Liver (tissue), 9 donors: ENCODE measurements around the gene PPP1R12A. TPM values are rescaled to one million over a fixed set of nuclear protein-coding genes. Genes with fewer than 3 reads are reported as not detected.
A peak's percentile ranks its signal among the peaks of the same experiment; 100 is the strongest.

Source experiments
- DNase-seq: peaks from one replicate; pipeline ENCODE4 v3.0.0-alpha.2; 2017; ENCODE audit warnings: low spot score
- H3K27ac ChIP-seq, 2 donors: one replicate each; pipeline ENCODE4 v1.7.0; 2013; ENCODE audit warnings: inconsistent platforms in 2 of 2, low read length in 2 of 2, control low read depth in 1 of 2, low read depth in 1 of 2, mild to moderate bottlenecking in 1 of 2
- H3K27me3 ChIP-seq, 4 donors: one replicate each; pipeline versions ENCODE4 v1.6.1 to v1.7.0; 2013; ENCODE audit warnings: low read length in 3 of 4, inconsistent platforms in 1 of 4, mild to moderate bottlenecking in 1 of 4, moderate library complexity in 1 of 4; ENCODE audit not compliant: control insufficient read depth in 4 of 4, insufficient read depth in 4 of 4
- H3K36me3 ChIP-seq, 4 donors: one replicate each; pipeline versions ENCODE4 v1.6.1 to v1.7.0; 2013; ENCODE audit warnings: low read length in 3 of 4, mild to moderate bottlenecking in 3 of 4, low read depth in 1 of 4, moderate library complexity in 1 of 4; ENCODE audit not compliant: control insufficient read depth in 4 of 4, insufficient read depth in 3 of 4
- H3K4me1 ChIP-seq, 4 donors: one replicate each; pipeline versions ENCODE4 v1.6.1 to v1.7.0; 2013; ENCODE audit warnings: low read length in 3 of 4, mild to moderate bottlenecking in 3 of 4, moderate library complexity in 1 of 4; ENCODE audit not compliant: control insufficient read depth in 4 of 4, insufficient read depth in 4 of 4
- H3K4me3 ChIP-seq, 3 donors: one replicate each; pipeline versions ENCODE4 v1.6.1 to v1.7.0; 2013; ENCODE audit warnings: low read length in 3 of 3, control low read depth in 1 of 3, low read depth in 1 of 3, mild to moderate bottlenecking in 1 of 3
- H3K9ac ChIP-seq, 2 donors: one replicate each; pipeline ENCODE4 v1.7.0; 2013; ENCODE audit warnings: low read length in 2 of 2, mild to moderate bottlenecking in 2 of 2, moderate library complexity in 2 of 2, control low read depth in 1 of 2, low read depth in 1 of 2
- H3K9me3 ChIP-seq, 4 donors: one replicate each; pipeline versions ENCODE4 v1.6.1 to v1.7.0; 2013; ENCODE audit warnings: low read length in 3 of 4; ENCODE audit not compliant: control insufficient read depth in 4 of 4
- FOXA1 ChIP-seq: IDR thresholded peaks from 2 replicates; pipeline ENCODE4 v1.6.1; 2016; ENCODE audit warnings: antibody characterized with exemption
- FOXA2 ChIP-seq: IDR thresholded peaks from 2 replicates; pipeline ENCODE4 v1.6.1; 2016; ENCODE audit warnings: antibody characterized with exemption
- GABPA ChIP-seq, 2 donors: IDR thresholded peaks in 1 of 2; conservative IDR thresholded peaks in 1 of 2; 2 replicates each; pipeline ENCODE4 v1.6.1; 2016; ENCODE audit warnings: antibody characterized with exemption in 2 of 2, mild to moderate bottlenecking in 1 of 2, moderate library complexity in 1 of 2
- HNF4A ChIP-seq, 2 donors: conservative IDR thresholded peaks; 2 replicates each; pipeline ENCODE4 v1.6.1; 2016; ENCODE audit warnings: antibody characterized with exemption in 2 of 2, mild to moderate bottlenecking in 2 of 2
- HNF4G ChIP-seq: IDR thresholded peaks from 2 replicates; pipeline ENCODE4 v1.6.1; 2016; ENCODE audit warnings: antibody characterized with exemption
- JUND ChIP-seq, 2 donors: IDR thresholded peaks; 2 replicates each; pipeline ENCODE4 v1.6.1; 2016; ENCODE audit warnings: antibody characterized with exemption in 2 of 2
- NR2F2 ChIP-seq: IDR thresholded peaks from 2 replicates; pipeline ENCODE4 v1.6.1; 2016; ENCODE audit warnings: antibody characterized with exemption
- RAD21 ChIP-seq, 2 donors: IDR thresholded peaks; 2 replicates each; pipeline ENCODE4 v1.6.1; 2016; ENCODE audit warnings: antibody characterized with exemption in 2 of 2, mild to moderate bottlenecking in 2 of 2
- RXRA ChIP-seq, 2 donors: IDR thresholded peaks; 2 replicates each; pipeline ENCODE4 v1.6.1; 2017 to 2018; ENCODE audit warnings: antibody characterized with exemption in 2 of 2, mild to moderate bottlenecking in 1 of 2
- SP1 ChIP-seq: IDR thresholded peaks from 2 replicates; pipeline ENCODE4 v1.6.1; 2018; ENCODE audit warnings: antibody characterized with exemption, mild to moderate bottlenecking
- TAF1 ChIP-seq: conservative IDR thresholded peaks from 2 replicates; pipeline ENCODE4 v1.6.1; 2016; ENCODE audit warnings: antibody characterized with exemption, mild to moderate bottlenecking
- YY1 ChIP-seq: IDR thresholded peaks from 2 replicates; pipeline ENCODE4 v1.6.1; 2016; ENCODE audit warnings: antibody characterized with exemption, mild to moderate bottlenecking
- WGBS: extraction: QIAGEN DNeasy Blood & Tissue Kit; methylation state at CpG from one replicate; pipeline ENCODE4 v1.1.7; 2013; 5-methylcytosine and 5-hydroxymethylcytosine counted together
- polyA plus RNA-seq, 2 donors: library from polyadenylated mRNA; stranded (reverse) in 1 of 2; unstranded in 1 of 2; fragments of 200-250 nt in 1 of 2; fragments of >200 nt in 1 of 2; fragmentation: Nextera tagmentation in 1 of 2; extraction: Ambion mirVana in 1 of 2; gene quantifications; one replicate each; pipeline versions ENCODE4 v1.2.1 to v1.2.3, GENCODE V29; 2013 to 2015
- total RNA-seq, 2 donors: library from RNA; depleted of rRNA; stranded (reverse); fragments of >200 nt; gene quantifications; one replicate each; pipeline ENCODE4 v1.2.3, GENCODE V29; 2014
- TF ChIP-seq, protein P1 (sequence below): IDR thresholded peaks from 2 replicates; pipeline ENCODE4 v1.6.1; 2016; ENCODE audit warnings: antibody characterized with exemption
- TF ChIP-seq, protein P2 (sequence below): IDR thresholded peaks from 2 replicates; pipeline ENCODE4 v1.6.1; 2016; ENCODE audit warnings: antibody characterized with exemption
- TF ChIP-seq, protein P3 (sequence below): IDR thresholded peaks from 2 replicates; pipeline ENCODE4 v1.6.1; 2016; ENCODE audit warnings: antibody characterized with exemption
- TF ChIP-seq, protein P4 (sequence below): IDR thresholded peaks from 2 replicates; pipeline ENCODE4 v1.6.1; 2016; ENCODE audit warnings: antibody characterized with exemption, mild to moderate bottlenecking
- TF ChIP-seq, protein P5 (sequence below): fragments of 150-350 bp; IDR thresholded peaks from 2 replicates; pipeline ENCODE4 v1.5.1; 2017; ENCODE audit warnings: improper control_type of control experiment, low read depth, low read length; ENCODE audit not compliant: missing input control
- donor health status: healthy.
- donor health status: healthy.
- donor health status: healthy.
- donor health status: healthy.
- donor health status: healthy.

PPP1R12A gene
- total and polyA plus RNA-seq, 4 donors: 5.1 to 41.6 (median 27.8) TPM

DNA sequence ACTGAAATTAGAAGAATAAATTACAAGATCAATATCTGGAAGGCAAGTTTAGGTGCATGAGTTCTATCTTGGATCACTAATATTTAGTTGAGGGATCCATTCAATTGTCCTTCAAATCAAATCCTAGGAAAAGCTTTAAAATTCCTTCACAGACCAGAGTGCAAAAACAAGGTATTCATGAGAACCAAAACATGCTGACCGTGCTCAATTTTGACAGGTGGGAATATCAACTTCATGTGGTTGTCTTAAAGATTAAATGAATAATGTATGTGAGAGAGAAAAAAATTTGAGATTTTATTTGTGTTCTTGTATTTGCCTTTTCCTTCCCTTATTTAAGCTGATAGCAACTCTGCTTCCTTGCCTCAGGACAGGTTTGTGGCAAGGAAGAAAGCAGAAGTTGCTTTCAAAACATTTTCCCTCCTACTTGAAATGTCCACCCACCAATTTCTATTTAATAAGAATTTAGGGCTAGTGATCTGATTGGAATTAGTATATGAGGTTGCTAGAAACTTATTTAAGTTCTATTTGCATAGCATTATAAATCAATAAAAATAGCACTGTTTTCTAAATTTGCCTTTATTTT is 4.9 kb upstream of the PPP1R12A start (continued):
- TF ChIP-seq SP1 (no peak), TAF1 (no peak)

DNA sequence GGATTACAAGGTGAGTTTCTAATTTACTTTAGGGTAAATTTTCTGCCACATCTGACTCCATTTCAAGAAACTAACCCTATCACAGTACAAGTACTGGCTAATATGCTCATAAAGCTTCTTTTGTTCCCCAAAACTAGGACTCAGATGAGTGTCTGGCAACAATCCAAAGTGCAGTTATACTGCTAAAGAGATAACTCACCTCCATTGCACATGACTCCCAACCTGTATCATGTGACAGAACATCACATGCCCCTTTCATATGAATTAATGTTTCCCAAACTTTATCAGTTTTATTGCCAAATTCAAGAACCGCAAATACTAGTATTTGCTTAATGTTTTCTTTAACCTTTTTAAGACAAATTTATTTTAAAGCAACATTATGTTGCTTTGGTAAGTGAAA is 3.9 kb upstream of the PPP1R12A start:
- no peaks in the 10 kb centered on the region for H3K36me3 ChIP-seq
- TF ChIP-seq, protein P1, sequence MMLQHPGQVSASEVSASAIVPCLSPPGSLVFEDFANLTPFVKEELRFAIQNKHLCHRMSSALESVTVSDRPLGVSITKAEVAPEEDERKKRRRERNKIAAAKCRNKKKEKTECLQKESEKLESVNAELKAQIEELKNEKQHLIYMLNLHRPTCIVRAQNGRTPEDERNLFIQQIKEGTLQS: no peak
- TF ChIP-seq HNF4G (no peak), RXRA (IDR thresholded peaks at IDR 0.05) (no peak), RAD21 (IDR thresholded peaks at IDR 0.05) (no peak), TAF1 (no peak), FOXA2 (no peak)
- TF ChIP-seq, protein P2, sequence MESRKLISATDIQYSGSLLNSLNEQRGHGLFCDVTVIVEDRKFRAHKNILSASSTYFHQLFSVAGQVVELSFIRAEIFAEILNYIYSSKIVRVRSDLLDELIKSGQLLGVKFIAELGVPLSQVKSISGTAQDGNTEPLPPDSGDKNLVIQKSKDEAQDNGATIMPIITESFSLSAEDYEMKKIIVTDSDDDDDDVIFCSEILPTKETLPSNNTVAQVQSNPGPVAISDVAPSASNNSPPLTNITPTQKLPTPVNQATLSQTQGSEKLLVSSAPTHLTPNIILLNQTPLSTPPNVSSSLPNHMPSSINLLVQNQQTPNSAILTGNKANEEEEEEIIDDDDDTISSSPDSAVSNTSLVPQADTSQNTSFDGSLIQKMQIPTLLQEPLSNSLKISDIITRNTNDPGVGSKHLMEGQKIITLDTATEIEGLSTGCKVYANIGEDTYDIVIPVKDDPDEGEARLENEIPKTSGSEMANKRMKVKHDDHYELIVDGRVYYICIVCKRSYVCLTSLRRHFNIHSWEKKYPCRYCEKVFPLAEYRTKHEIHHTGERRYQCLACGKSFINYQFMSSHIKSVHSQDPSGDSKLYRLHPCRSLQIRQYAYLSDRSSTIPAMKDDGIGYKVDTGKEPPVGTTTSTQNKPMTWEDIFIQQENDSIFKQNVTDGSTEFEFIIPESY: no peak
- TF ChIP-seq, protein P3, sequence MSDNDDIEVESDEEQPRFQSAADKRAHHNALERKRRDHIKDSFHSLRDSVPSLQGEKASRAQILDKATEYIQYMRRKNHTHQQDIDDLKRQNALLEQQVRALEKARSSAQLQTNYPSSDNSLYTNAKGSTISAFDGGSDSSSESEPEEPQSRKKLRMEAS: no peak
- no peaks in the 10 kb centered on the region for H3K9me3 ChIP-seq
- H3K27me3 ChIP-seq: no peaks in the 10 kb centered on the region
- peaks cover 0 to 15% (median 8%) of the 10 kb centered on the region in 4 donors for H3K4me1 ChIP-seq
- no peak for DNase-seq
- no peak overlapping the region for H3K9ac ChIP-seq
- no peak overlapping the region for H3K4me3 ChIP-seq
- WGBS: 94% methylated on average over 1 of the region's 1 CpG
- no peak overlapping the region for H3K27ac ChIP-seq

DNA sequence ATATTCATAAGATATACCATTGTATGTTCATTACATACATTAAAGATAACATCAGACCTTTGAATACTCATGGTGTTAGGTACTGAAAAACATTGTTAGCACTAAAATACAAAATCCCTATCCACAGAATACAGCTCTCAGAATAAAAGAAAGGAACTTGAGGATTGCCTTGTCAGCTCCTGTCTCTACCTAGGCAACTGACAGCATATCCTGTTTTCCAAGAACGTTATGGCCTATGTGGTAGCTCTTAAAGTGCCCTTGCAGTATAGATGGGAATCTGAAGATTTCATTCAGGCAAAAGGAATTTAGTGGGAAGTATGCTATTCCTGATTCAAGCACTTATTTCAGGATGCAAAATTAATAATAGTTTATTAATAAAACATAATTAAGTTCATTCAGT is 1.8 kb upstream of the PPP1R12A start:
- Histone ChIP-seq H3K27me3 (no peaks in the 10 kb centered on the region), H3K36me3 (no peaks in the 10 kb centered on the region), H3K4me1 (peaks cover 0 to 31% (median 20%) of the 10 kb centered on the region in 4 donors), H3K9ac (peak overlapping the region; percentile 18 to 66), H3K27ac (no peak overlapping the region), H3K9me3 (no peaks in the 10 kb centered on the region), H3K4me3 (no peak overlapping the region)
- no peak for DNase-seq
- TF ChIP-seq, protein P1: no peak
- TF ChIP-seq TAF1 (no peak), HNF4A (conservative IDR thresholded peaks at IDR 0.05) (no peak), HNF4G (no peak), GABPA (IDR thresholded peaks at IDR 0.05 in 1 of 2, conservative IDR thresholded peaks at IDR 0.05 in 1 of 2) (no peak), RXRA (IDR thresholded peaks at IDR 0.05) (no peak), YY1 (no peak), FOXA1 (no peak), RAD21 (IDR thresholded peaks at IDR 0.05) (no peak), FOXA2 (no peak), JUND (IDR thresholded peaks at IDR 0.05) (no peak), SP1 (no peak), NR2F2 (no peak)
- TF ChIP-seq, protein P3: no peak
- TF ChIP-seq, protein P4, sequence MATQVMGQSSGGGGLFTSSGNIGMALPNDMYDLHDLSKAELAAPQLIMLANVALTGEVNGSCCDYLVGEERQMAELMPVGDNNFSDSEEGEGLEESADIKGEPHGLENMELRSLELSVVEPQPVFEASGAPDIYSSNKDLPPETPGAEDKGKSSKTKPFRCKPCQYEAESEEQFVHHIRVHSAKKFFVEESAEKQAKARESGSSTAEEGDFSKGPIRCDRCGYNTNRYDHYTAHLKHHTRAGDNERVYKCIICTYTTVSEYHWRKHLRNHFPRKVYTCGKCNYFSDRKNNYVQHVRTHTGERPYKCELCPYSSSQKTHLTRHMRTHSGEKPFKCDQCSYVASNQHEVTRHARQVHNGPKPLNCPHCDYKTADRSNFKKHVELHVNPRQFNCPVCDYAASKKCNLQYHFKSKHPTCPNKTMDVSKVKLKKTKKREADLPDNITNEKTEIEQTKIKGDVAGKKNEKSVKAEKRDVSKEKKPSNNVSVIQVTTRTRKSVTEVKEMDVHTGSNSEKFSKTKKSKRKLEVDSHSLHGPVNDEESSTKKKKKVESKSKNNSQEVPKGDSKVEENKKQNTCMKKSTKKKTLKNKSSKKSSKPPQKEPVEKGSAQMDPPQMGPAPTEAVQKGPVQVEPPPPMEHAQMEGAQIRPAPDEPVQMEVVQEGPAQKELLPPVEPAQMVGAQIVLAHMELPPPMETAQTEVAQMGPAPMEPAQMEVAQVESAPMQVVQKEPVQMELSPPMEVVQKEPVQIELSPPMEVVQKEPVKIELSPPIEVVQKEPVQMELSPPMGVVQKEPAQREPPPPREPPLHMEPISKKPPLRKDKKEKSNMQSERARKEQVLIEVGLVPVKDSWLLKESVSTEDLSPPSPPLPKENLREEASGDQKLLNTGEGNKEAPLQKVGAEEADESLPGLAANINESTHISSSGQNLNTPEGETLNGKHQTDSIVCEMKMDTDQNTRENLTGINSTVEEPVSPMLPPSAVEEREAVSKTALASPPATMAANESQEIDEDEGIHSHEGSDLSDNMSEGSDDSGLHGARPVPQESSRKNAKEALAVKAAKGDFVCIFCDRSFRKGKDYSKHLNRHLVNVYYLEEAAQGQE: no peak
- TF ChIP-seq, protein P2: no peak
- TF ChIP-seq, protein P5, sequence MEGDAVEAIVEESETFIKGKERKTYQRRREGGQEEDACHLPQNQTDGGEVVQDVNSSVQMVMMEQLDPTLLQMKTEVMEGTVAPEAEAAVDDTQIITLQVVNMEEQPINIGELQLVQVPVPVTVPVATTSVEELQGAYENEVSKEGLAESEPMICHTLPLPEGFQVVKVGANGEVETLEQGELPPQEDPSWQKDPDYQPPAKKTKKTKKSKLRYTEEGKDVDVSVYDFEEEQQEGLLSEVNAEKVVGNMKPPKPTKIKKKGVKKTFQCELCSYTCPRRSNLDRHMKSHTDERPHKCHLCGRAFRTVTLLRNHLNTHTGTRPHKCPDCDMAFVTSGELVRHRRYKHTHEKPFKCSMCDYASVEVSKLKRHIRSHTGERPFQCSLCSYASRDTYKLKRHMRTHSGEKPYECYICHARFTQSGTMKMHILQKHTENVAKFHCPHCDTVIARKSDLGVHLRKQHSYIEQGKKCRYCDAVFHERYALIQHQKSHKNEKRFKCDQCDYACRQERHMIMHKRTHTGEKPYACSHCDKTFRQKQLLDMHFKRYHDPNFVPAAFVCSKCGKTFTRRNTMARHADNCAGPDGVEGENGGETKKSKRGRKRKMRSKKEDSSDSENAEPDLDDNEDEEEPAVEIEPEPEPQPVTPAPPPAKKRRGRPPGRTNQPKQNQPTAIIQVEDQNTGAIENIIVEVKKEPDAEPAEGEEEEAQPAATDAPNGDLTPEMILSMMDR: no peak
- 12% methylated on average over 1 of the region's 1 CpG for WGBS
